K562 (cell line): ENCODE measurements around the gene DBNDD2. TPM values are rescaled to one million over a fixed set of nuclear protein-coding genes. Genes with fewer than 3 reads are reported as not detected.

Experiments
- ATAC-seq: fragments of 200-7000 bp; cut with Tn5 transposase; 3 replicates; pipeline ENCODE4 v1.9.1; 2020; ENCODE audit warnings: moderate library complexity
- BruUV-seq: library from RNA; stranded (reverse); fragments of 400-500 nt; replicated peaks from 2 replicates; lab custom pipeline; 2021; lab: Mats Ljungman, UMichigan
- CTCF ChIA-PET: fragments of 300-600 bp; formaldehyde crosslinking; extraction: SDS; loops from one replicate; lab custom pipeline; 2021; ENCODE audit warnings: low intra/inter-chr PET ratio; lab: Yijun Ruan, JAX
- POLR2A ChIA-PET: fragments of 300-600, 350-650 bp; sonication (Branson Sonifier 250); formaldehyde crosslinking; extraction: SDS; loops from one replicate; lab custom pipeline; 2021; ENCODE audit warnings: antibody characterized with exemption, inconsistent platforms; lab: Yijun Ruan, JAX
- DNase-seq, 4 experiments: peaks; one replicate each; pipeline versions ENCODE4 v3.0.0 to v3.0.0-alpha.2; 2011 to 2018; ENCODE audit warnings: low spot score in 3 of 4, mixed read lengths in 3 of 4; ENCODE audit errors: extremely low read depth in 1 of 4
- FAIRE-seq: peaks from 2 replicates; lab custom pipeline; 2011; peaks lifted over from hg19 to GRCh38; lab: Jason Lieb, UNC
- H2AFZ ChIP-seq: 2 replicates; pipeline ENCODE4 v1.6.0; 2011; ENCODE audit warnings: low read depth, low read length, control low read depth, inconsistent platforms
- H3K27ac ChIP-seq: fragments of 200-600 bp; 3 replicates; pipeline ENCODE4 v1.8.0; 2011; ENCODE audit warnings: low read depth, mild to moderate bottlenecking, control low read depth, inconsistent platforms, low read length, moderate library complexity, mixed read lengths; ENCODE audit errors: extremely low read depth
- H3K27me3 ChIP-seq, 2 experiments: fragments of 300-600 bp in 1 of 2; 2 replicates in 1 of 2; 3 replicates in 1 of 2; pipeline versions ENCODE4 v1.6.0 to v1.8.0; 2011; ENCODE audit warnings: inconsistent platforms in 2 of 2, low read length in 2 of 2, mild to moderate bottlenecking in 1 of 2, mixed read lengths in 1 of 2, moderate library complexity in 1 of 2; ENCODE audit not compliant: control insufficient read depth in 2 of 2, insufficient read depth in 2 of 2
- H3K36me3 ChIP-seq: fragments of 300-600 bp; 3 replicates; pipeline ENCODE4 v1.8.0; 2011; ENCODE audit warnings: mild to moderate bottlenecking, low read length, inconsistent platforms; ENCODE audit not compliant: control insufficient read depth, insufficient read depth
- H3K4me1 ChIP-seq, 2 experiments: fragments of 200-600 bp in 1 of 2; replicated peaks in 1 of 2; 2 replicates in 1 of 2; 3 replicates in 1 of 2; pipeline versions ENCODE4 v1.5.1 to v1.8.0; 2011; ENCODE audit warnings: inconsistent platforms in 2 of 2, low read length in 2 of 2, mild to moderate bottlenecking in 1 of 2, mixed read lengths in 1 of 2, moderate library complexity in 1 of 2; ENCODE audit not compliant: control insufficient read depth in 2 of 2, insufficient read depth in 2 of 2
- H3K4me2 ChIP-seq: 2 replicates; pipeline ENCODE4 v1.6.1; 2011; ENCODE audit warnings: low read length, control low read depth, inconsistent platforms, mixed read lengths; ENCODE audit not compliant: insufficient read depth
- H3K4me3 ChIP-seq: fragments of 200-600 bp; sonication (generic), shearing (Covaris generic); 2 replicates; pipeline ENCODE4 v1.5.1; 2016; ENCODE audit warnings: control low read depth, inconsistent platforms
- H3K79me2 ChIP-seq: fragments of 200-600 bp; 3 replicates; pipeline ENCODE4 v1.8.0; 2011; ENCODE audit warnings: low read length, inconsistent platforms; ENCODE audit not compliant: control insufficient read depth, insufficient read depth
- H3K9ac ChIP-seq, 2 experiments: 2 replicates each; pipeline versions ENCODE4 v1.6.0 to v1.6.1; 2011; ENCODE audit warnings: low read depth in 2 of 2, low read length in 2 of 2, control low read depth in 1 of 2, inconsistent platforms in 1 of 2, mild to moderate bottlenecking in 1 of 2, mixed read lengths in 1 of 2; ENCODE audit not compliant: insufficient read depth in 1 of 2
- H3K9me1 ChIP-seq: one replicate; pipeline ENCODE4 v1.6.0; 2011; ENCODE audit warnings: inconsistent platforms, mild to moderate bottlenecking, low read length, moderate library complexity; ENCODE audit not compliant: control insufficient read depth, insufficient read depth
- H3K9me3 ChIP-seq: replicated peaks from 2 replicates; pipeline ENCODE4 v1.5.1; 2011; ENCODE audit warnings: low read depth, low read length, inconsistent platforms; ENCODE audit not compliant: control insufficient read depth, insufficient read depth
- H4K20me1 ChIP-seq: replicated peaks from 2 replicates; pipeline ENCODE4 v1.6.1; 2011; ENCODE audit warnings: low read length, inconsistent platforms, mixed read lengths; ENCODE audit not compliant: control insufficient read depth, insufficient read depth
- CAMTA2 ChIP-seq: fragments of 250-450 bp; sonication (Bioruptor Pico); conservative IDR thresholded peaks from 2 replicates; pipeline ENCODE4 v1.5.1; 2022
- ESRRA ChIP-seq: fragments of 450-650 bp; IDR thresholded peaks from 2 replicates; pipeline ENCODE4 v1.6.1; 2014; ENCODE audit warnings: low read depth, mild to moderate bottlenecking, moderate library complexity, borderline replicate concordance
- HNRNPUL1 ChIP-seq: fragments of 200-400 bp; formaldehyde crosslinking; IDR thresholded peaks from 2 replicates; pipeline ENCODE4 v1.6.1; 2017; ENCODE audit warnings: low read length
- JUND ChIP-seq, 2 experiments: IDR thresholded peaks; 2 replicates in 1 of 2; 3 replicates in 1 of 2; pipeline ENCODE4 v1.6.1; 2011; ENCODE audit warnings: borderline replicate concordance in 2 of 2, low read depth in 2 of 2, low read length in 2 of 2, improper control_type of control experiment in 1 of 2, missing biosample characterization in 1 of 2, missing genetic modification characterization in 1 of 2, missing genetic modification reagents in 1 of 2
- MTA2 ChIP-seq: fragments of 450-650 bp; IDR thresholded peaks from 2 replicates; pipeline ENCODE4 v1.6.1; 2016; ENCODE audit warnings: low read depth
- RAD21 ChIP-seq, 2 experiments: fragments of 250-450 bp in 1 of 2; fragments of 450-650 bp in 1 of 2; sonication (Bioruptor Pico) in 1 of 2; formaldehyde crosslinking in 1 of 2; IDR thresholded peaks in 1 of 2; conservative IDR thresholded peaks in 1 of 2; 2 replicates each; pipeline versions ENCODE4 v1.4.0 to v1.8.0; 2020 to 2022; ENCODE audit warnings: mild to moderate bottlenecking in 2 of 2, moderate library complexity in 1 of 2
- ZNF146 ChIP-seq: IDR thresholded peaks from one replicate; pipeline ENCODE4 v1.6.1; 2018; ENCODE audit warnings: missing compliant biosample characterization; ENCODE audit not compliant: unreplicated experiment
- WGBS: fragments of 100-300 bp; shearing (Covaris generic); methylation state at CpG from one replicate; pipeline ENCODE4 v1.1.6; 2016; ENCODE audit warnings: low coverage, mixed read lengths; ENCODE audit not compliant: insufficient coverage; ENCODE audit errors: missing lambda C conversion rate; 5-methylcytosine and 5-hydroxymethylcytosine counted together
- in situ Hi-C: fragments of 300-500 bp; cut with MboI; formaldehyde crosslinking; loops from 4 replicates; pipeline ENCODE4 v1.15.0; 2018; ENCODE audit warnings: inconsistent platforms, mixed read lengths
- intact Hi-C: fragments of 100-400 bp; cut with micrococcal nuclease; formaldehyde crosslinking; loops from 2 replicates; pipeline ENCODE4 v1.14.2; 2022
- polyA plus RNA-seq, 8 experiments: library from polyadenylated mRNA; depleted of rRNA in 4 of 8; stranded (reverse) in 5 of 8; unstranded in 3 of 8; fragments of >200 nt; fragmentation: Nextera tagmentation in 2 of 8; fragmentation: Illumina TruSeq in 1 of 8; extraction: Ambion mirVana in 2 of 8; extraction: Trizol in 1 of 8; gene quantifications; 2 replicates each; pipeline versions ENCODE4 v1.2.1 to v1.2.3, GENCODE V29; 2011 to 2014; ENCODE audit warnings: inconsistent platforms in 1 of 8, missing spikeins in 1 of 8
- total RNA-seq, 7 experiments: library from RNA; depleted of rRNA in 6 of 7; stranded (reverse); fragments of >200 nt in 6 of 7; fragmentation: Illumina TruSeq in 2 of 7; extraction: Trizol in 2 of 7; gene quantifications; 2 replicates each; pipeline versions ENCODE4 v1.2.1 to v1.2.3, GENCODE V29; 2011 to 2021; ENCODE audit warnings: low replicate concordance in 1 of 7
- TF ChIP-seq, protein P1 (sequence below): fragments of 200-800 bp; sonication (Bioruptor generic); IDR thresholded peaks from 2 replicates; pipeline ENCODE4 v1.6.1; 2017; ENCODE audit warnings: missing genetic modification characterization, missing compliant biosample characterization
- TF ChIP-seq, protein P2 (sequence below): sonication (generic); IDR thresholded peaks from 2 replicates; pipeline ENCODE4 v1.6.1; 2016

DBNDD2 gene
- total and polyA plus RNA-seq, 9 of the 15 experiments (the other 6 are each of a cell fraction or from before 2014, with no cell fraction given), result 12.8 to 64.0 (median 35.8) TPM

DNA sequence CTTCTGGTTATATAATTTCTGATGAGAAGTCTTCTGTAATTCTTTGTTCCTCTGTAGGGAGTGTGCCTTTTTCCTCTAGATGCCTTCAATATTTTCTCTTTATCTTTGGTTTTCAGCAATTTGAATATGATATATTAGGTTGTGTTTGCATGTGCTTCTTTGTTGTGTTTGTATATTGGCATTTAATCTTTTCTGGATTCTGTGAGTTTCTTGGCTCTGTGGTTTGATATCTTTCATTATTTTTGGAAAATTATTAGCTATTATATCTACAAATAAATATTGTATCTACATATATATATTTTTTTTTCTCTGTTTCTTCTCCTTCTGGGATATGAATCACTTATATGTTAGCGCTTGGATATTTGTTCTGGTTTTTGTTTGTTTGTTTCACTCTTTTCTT lies 9.1 kb upstream of the DBNDD2 start:
- in situ Hi-C loops, result no loop called here
- Histone ChIP-seq H3K27me3 (no peaks in the 10 kb centered on the region), H3K79me2 (no peaks in the 10 kb centered on the region), H3K4me3 (no peak overlapping the region), H3K9me1 (no peaks in the 10 kb centered on the region), H4K20me1 (no peaks in the 10 kb centered on the region)
- ATAC-seq (no peak), FAIRE-seq (no peak), DNase-seq (no peak)
- POLR2A ChIA-PET, result no interaction called here
- intact Hi-C loops, result no loop called here
- TF ChIP-seq CAMTA2, result no peak
- TF ChIP-seq ZNF146, result no peak
- no peak for TF ChIP-seq HNRNPUL1
- no peak for TF ChIP-seq ESRRA
- no peak for TF ChIP-seq JUND (IDR thresholded peaks at IDR 0.05; ENCODE audit: borderline replicate concordance, low read depth, low read length)
- no peak for TF ChIP-seq JUND (tag; IDR thresholded peaks at IDR 0.05; ENCODE audit: borderline replicate concordance, low read depth, low read length)
- no peak for TF ChIP-seq RAD21 (CRISPR knock-in tag; conservative IDR thresholded peaks at IDR 0.05 in 1 of 2, IDR thresholded peaks at IDR 0.05 in 1 of 2)
- TF ChIP-seq, protein P1, sequence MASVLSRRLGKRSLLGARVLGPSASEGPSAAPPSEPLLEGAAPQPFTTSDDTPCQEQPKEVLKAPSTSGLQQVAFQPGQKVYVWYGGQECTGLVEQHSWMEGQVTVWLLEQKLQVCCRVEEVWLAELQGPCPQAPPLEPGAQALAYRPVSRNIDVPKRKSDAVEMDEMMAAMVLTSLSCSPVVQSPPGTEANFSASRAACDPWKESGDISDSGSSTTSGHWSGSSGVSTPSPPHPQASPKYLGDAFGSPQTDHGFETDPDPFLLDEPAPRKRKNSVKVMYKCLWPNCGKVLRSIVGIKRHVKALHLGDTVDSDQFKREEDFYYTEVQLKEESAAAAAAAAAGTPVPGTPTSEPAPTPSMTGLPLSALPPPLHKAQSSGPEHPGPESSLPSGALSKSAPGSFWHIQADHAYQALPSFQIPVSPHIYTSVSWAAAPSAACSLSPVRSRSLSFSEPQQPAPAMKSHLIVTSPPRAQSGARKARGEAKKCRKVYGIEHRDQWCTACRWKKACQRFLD, result no peak
- TF ChIP-seq MTA2, result no peak
- TF ChIP-seq, protein P2, sequence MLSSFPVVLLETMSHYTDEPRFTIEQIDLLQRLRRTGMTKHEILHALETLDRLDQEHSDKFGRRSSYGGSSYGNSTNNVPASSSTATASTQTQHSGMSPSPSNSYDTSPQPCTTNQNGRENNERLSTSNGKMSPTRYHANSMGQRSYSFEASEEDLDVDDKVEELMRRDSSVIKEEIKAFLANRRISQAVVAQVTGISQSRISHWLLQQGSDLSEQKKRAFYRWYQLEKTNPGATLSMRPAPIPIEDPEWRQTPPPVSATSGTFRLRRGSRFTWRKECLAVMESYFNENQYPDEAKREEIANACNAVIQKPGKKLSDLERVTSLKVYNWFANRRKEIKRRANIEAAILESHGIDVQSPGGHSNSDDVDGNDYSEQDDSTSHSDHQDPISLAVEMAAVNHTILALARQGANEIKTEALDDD, result no peak
- TF ChIP-seq, all 486 proteins: peak for 0
- WGBS, result 36% methylated on average over 1 of the region's 1 CpG
- Histone ChIP-seq H3K9ac (no peak overlapping the region), H3K4me1 (peaks cover 0 to 3% of the 10 kb centered on the region in 2 experiments; a peak in 1 of 5 replicates), H3K27ac (no peak overlapping the region), H3K36me3 (no peaks in the 10 kb centered on the region), H2AFZ (no peak overlapping the region), H3K9me3 (peaks cover 10% of the 10 kb centered on the region), H3K4me2 (no peak overlapping the region)
- no TSS peak for BruUV-seq
- CTCF ChIA-PET, result no interaction called here
